Activated CD4-positive, alpha-beta T cell treated with anti-CD3 and anti-CD28 coated beads for 36 hours (primary cell): ENCODE results near the gene TRIM65. TPM values are rescaled to one million over a fixed set of nuclear protein-coding genes. Genes with fewer than 3 reads are reported as not detected.
"Not testable (repeated sequence)": the region's sequence is repeated elsewhere in the genome, so short reads cannot be mapped to it uniquely, and the experiment has no call there.

Experiments
- ATAC-seq: fragments of 200-7000 bp; cut with Tn5 transposase; one replicate; pipeline ENCODE4 v1.10.0; 2021; ENCODE audit warnings: mild to moderate bottlenecking, moderate library complexity
- CTCF ChIA-PET: fragments of 350-600 bp; sonication (Branson Sonifier 250); formaldehyde crosslinking; loops from one replicate; lab custom pipeline; 2021; ENCODE audit warnings: antibody characterized with exemption; lab: Charles Lee
- POLR2A ChIA-PET: fragments of 350-600 bp; sonication (Branson Sonifier 250); formaldehyde crosslinking; loops from one replicate; lab custom pipeline; 2021; ENCODE audit warnings: antibody characterized with exemption, inconsistent platforms; lab: Charles Lee
- DNase-seq: peaks from one replicate; pipeline ENCODE4 v3.0.0-alpha.2; 2020
- H3K27ac Mint-ChIP-seq: one replicate; pipeline ENCODE4 v1.8.0; 2021; ENCODE audit warnings: mixed read lengths
- H3K27me3 Mint-ChIP-seq: one replicate; pipeline ENCODE4 v1.8.0; 2021; ENCODE audit warnings: mixed read lengths
- H3K36me3 Mint-ChIP-seq: one replicate; pipeline ENCODE4 v1.8.0; 2021; ENCODE audit warnings: low read depth, mixed read lengths
- H3K4me1 Mint-ChIP-seq: one replicate; pipeline ENCODE4 v1.8.0; 2021; ENCODE audit warnings: mixed read lengths
- H3K4me3 Mint-ChIP-seq: one replicate; pipeline ENCODE4 v1.8.0; 2021; ENCODE audit warnings: mild to moderate bottlenecking, moderate library complexity, mixed read lengths
- H3K9me3 Mint-ChIP-seq: one replicate; pipeline ENCODE4 v1.8.0; 2021; ENCODE audit warnings: low read depth, mixed read lengths
- intact Hi-C, 2 experiments: fragments of 100-400 bp; cut with DNase I in 1 of 2; cut with micrococcal nuclease in 1 of 2; formaldehyde crosslinking; loops; one replicate each; pipeline versions ENCODE4 v1.14.2 to v1.15.1; 2022 to 2024; cut with DNase I, micrococcal nuclease
- total RNA-seq, 2 experiments: library from RNA; stranded (reverse); gene quantifications; one replicate each; pipeline ENCODE4 v1.2.3, GENCODE V29; 2021

Gene TRIM65
- total RNA-seq, 2 experiments from 2014 or later = 28.9 to 31.9 TPM

DNA sequence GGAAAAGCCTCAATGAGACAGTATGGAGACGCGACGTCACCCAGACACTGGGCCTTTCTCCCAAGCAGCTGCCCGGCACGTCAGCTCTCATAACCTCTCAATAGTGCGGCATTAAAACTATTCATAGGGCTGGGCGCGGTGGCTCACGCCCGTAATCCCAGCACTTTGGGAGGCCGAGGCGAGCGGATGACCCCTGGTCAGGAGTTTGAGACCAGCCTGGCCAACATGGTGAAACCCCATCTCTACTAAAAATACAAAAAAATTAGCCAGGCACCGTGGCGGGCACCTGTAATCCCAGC lies 45.1 kb downstream of the TRIM65 start:
- H3K9me3 Mint-ChIP-seq, H3K27me3 Mint-ChIP-seq, H3K4me3 Mint-ChIP-seq, DNase-seq, H3K27ac Mint-ChIP-seq, ATAC-seq, POLR2A ChIA-PET: not testable (repeated sequence)
- intact Hi-C loops = loop anchor here in 1 of 2 experiments (10.0 kb wide), 1 partner anchor 587 kb away; the partner anchor contains the start of genes GGA3 and MRPS7
- Mint-ChIP-seq H3K36me3 (peaks cover 13% of the 10 kb centered on the region), H3K4me1 (peaks cover 20% of the 10 kb centered on the region)
- CTCF ChIA-PET = interaction anchor here (1.7 kb wide), 1 partner anchor 10 kb away, joined by 7 read pairs; no protein-coding TSS in a partner anchor

DNA sequence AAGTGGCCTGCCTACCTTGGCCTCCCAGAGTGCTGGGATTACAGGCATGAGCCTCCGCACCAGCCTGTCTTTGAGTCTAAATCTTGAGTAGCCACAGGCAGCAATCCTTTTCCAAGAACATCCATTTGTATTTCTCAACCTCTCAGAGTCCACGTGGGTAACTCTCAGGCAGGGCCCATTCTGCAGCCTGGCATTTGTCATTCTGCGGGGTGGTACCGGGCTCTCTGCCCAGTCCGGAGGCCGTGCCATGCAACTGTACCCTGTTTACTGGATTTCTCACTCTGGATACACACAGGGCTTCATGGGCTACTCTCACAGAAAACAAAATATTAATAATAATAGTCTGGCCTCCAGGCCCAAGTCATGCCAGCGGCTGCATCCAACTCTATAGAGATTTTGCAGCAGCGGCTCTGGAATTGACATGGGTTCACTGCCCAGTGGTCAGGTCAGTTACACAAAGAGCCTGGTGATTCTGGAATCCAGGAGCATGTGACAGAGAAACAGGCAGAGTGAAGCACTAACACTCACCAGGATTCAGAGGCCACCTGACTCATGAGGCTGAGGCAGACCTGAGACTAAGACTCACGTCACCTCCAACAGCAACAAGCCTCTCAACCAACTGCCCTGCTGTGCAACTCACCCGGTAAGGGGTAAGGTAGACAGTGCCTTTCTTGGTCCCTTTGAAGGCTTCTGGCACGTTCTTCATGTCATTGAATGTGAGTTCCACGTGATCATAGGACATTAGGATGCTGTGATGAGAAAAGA lies 45.6 kb downstream of the TRIM65 start:
- intact Hi-C loops = loop anchor here in 1 of 2 experiments (10.0 kb wide), 1 partner anchor 586 kb away; the partner anchor contains the start of genes GGA3 and MRPS7
- ChIA-PET CTCF (interaction anchor here (0.6 to 4.5 kb wide), 4 partner anchors 9 to 28 kb away, joined by 3 to 42 read pairs (median 6); partner anchors contain the start of gene TRIM47), POLR2A (no interaction called here)
- peak overlapping the region; percentile 17 for H3K27ac Mint-ChIP-seq
- peaks cover 15% of the 10 kb centered on the region for H3K4me1 Mint-ChIP-seq
- H3K9me3 Mint-ChIP-seq = no peaks in the 10 kb centered on the region
- H3K27me3 Mint-ChIP-seq = no peaks in the 10 kb centered on the region
- H3K36me3 Mint-ChIP-seq = peaks cover 17% of the 10 kb centered on the region
- no peak for ATAC-seq
- no peak overlapping the region for H3K4me3 Mint-ChIP-seq
- no peak for DNase-seq

DNA sequence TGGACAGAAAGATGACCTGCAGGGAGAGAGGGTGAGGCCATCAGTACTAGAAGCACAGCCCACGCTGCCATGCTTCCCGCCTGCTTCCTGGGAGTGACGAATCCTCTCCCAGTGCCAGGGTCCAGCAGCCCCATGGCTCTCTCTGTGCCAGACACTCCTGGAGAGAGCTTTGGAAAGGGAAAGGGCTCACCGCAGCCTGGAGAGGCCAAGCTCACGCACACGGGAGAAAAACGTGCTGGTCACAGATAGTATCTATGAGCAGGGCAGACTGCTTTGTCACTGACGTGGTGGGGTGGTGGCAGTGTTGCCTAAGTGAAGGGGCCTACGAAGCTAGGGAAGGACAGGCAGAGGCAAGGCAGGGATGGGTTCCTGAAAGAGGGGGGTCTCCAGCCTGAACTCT lies 47.0 kb downstream of the TRIM65 start:
- no peak overlapping the region for H3K4me3 Mint-ChIP-seq
- H3K27ac Mint-ChIP-seq = no peak overlapping the region
- DNase-seq (no peak), ATAC-seq (no peak)
- no peaks in the 10 kb centered on the region for H3K27me3 Mint-ChIP-seq
- no peaks in the 10 kb centered on the region for H3K9me3 Mint-ChIP-seq
- ChIA-PET POLR2A (no interaction called here), CTCF (interaction anchor here (0.5 to 4.5 kb wide), 9 partner anchors 10 to 233 kb away, joined by 3 to 42 read pairs (median 4); partner anchors contain the start of genes FBF1 and TRIM47)
- intact Hi-C loops = loop anchor here in 1 of 2 experiments (10.0 kb wide), 1 partner anchor 585 kb away; the partner anchor contains the start of genes GGA3 and MRPS7
- H3K4me1 Mint-ChIP-seq = peaks cover 24% of the 10 kb centered on the region
- peaks cover 22% of the 10 kb centered on the region for H3K36me3 Mint-ChIP-seq

DNA sequence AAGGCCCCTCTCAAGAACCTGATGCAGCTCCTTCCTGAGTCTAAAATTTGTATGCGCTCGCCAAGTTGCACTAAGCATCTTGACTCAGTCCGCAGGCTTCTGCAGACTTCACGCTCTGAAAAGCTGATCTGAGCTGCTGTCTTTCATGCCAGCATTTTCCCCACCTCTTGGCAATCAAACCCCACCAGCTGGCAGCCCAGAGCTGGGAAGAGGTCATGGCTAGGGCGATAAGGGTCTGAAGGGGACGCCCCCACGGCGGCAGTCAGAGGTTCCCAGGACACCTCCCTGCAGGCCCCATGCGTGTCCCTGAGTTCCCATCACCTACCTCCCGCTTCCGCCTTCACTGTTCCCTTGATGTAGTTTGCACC lies 47.5 kb downstream of the TRIM65 start:
- intact Hi-C loops = no loop called here
- Mint-ChIP-seq H3K36me3 (peaks cover 22% of the 10 kb centered on the region), H3K4me3 (no peak overlapping the region), H3K9me3 (no peaks in the 10 kb centered on the region), H3K27ac (no peak overlapping the region), H3K4me1 (peaks cover 19% of the 10 kb centered on the region), H3K27me3 (no peaks in the 10 kb centered on the region)
- CTCF ChIA-PET = interaction anchor here (0.5 to 4.5 kb wide), 9 partner anchors 11 to 232 kb away, joined by 3 to 42 read pairs (median 4); partner anchors contain the start of gene FBF1
- no peak for DNase-seq
- no peak for ATAC-seq
- POLR2A ChIA-PET = no interaction called here

DNA sequence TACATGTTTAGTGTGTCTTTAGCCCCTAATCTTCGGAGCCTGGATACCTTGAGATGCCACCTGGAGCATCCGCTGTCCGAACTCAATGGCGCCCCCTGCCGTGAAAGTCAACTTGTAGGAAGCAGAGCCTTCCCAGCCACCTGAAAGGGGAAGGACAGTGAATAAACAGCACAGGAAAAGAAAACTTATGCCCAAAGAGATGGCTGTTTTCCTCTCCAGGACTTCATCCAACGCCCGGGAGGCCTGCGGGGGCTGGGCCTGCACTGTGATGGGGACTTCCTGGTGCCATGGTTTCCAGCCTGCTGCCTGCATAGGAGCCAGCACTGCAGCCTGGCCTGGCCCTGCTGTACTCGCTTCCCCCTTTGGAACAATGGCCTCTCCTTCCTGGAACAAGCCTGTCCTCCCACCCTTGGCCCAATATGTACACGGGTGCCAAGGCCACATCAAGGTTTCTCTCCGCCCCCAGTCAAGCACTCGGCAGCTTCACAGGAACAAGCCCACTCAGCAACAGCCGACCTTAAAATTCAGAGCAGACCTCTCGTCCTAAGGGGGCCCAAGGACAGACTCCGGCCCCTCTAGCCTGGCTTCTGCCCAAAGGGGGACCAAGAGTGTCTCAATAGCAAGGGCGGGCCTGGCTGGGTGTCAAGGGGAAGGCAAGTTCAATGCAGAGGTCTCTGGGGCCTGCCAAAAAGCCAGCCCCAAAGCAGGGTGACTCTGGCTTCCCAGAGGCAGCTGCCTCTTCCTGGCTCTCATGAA lies 48.0 kb downstream of the TRIM65 start:
- no peak for ATAC-seq
- no peaks in the 10 kb centered on the region for H3K27me3 Mint-ChIP-seq
- H3K36me3 Mint-ChIP-seq = peaks cover 22% of the 10 kb centered on the region
- no peak overlapping the region for H3K4me3 Mint-ChIP-seq
- no peak overlapping the region for H3K27ac Mint-ChIP-seq
- intact Hi-C loops = no loop called here
- ChIA-PET CTCF (interaction anchor here (0.7 to 4.5 kb wide), 16 partner anchors 9 to 101 kb away, joined by 3 to 42 read pairs (median 4); partner anchors contain the start of gene FBF1), POLR2A (interaction anchor here (1.0 to 1.7 kb wide), 2 partner anchors 69 to 75 kb away, joined by 3 to 4 read pairs; no protein-coding TSS in a partner anchor)
- H3K9me3 Mint-ChIP-seq = no peaks in the 10 kb centered on the region
- H3K4me1 Mint-ChIP-seq = peaks cover 16% of the 10 kb centered on the region
- peak; percentile 92 for DNase-seq

DNA sequence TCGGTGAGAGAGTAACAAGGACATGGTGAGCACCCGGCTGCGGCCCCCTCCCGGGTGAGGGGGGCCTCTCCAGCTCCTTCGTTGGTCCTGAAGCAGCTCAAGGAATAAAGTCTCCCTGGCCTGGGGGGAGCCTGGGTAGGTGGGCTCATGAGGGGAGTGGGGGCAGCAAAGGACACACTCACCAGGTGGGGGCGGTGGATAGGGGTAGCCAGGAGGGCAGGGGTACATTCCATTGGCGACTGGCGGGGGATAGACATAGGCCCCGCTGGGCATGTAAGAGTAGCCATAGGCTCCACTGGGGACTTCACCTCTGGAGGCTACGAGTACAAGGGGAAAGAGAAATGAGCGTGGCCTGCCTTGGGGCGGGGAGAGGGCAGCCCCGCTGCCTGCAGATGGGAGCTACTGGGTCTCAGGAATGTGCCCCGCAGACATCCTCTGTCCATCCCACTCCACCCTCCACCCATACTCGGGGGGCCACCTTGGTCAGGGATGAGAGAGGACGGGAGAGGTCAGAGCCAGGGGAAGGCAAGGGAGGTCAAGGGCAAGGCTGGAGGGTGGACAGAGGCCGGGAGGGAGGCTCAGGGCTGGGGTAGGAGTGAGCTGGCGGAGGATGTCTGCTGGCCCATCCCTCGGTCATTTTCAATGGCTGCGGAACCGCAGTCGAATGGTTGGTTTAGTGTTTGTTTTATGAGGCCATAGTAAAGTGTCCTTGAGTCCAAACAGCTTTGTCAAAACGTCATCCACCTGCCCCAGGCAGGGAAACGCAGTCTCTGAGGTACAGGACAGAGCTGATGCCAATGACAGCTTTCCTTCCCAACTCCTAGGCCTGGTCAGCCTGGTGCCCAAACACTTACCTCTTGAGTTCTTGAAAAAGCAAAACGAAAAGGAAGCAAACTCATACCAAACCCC lies 48.9 kb downstream of the TRIM65 start:
- Mint-ChIP-seq H3K9me3 (no peaks in the 10 kb centered on the region), H3K4me3 (no peak overlapping the region), H3K27ac (no peak overlapping the region), H3K27me3 (no peaks in the 10 kb centered on the region), H3K36me3 (peaks cover 22% of the 10 kb centered on the region), H3K4me1 (peaks cover 11% of the 10 kb centered on the region)
- POLR2A ChIA-PET = interaction anchor here (1.0 to 1.7 kb wide), 2 partner anchors 68 to 74 kb away, joined by 3 to 4 read pairs; no protein-coding TSS in a partner anchor
- intact Hi-C loops = no loop called here
- DNase-seq (no peak), ATAC-seq (no peak)
- CTCF ChIA-PET = interaction anchor here (0.6 to 4.5 kb wide), 19 partner anchors 8 to 237 kb away, joined by 3 to 42 read pairs (median 4); partner anchors contain the start of genes FBF1, GALK1 and WBP2

DNA sequence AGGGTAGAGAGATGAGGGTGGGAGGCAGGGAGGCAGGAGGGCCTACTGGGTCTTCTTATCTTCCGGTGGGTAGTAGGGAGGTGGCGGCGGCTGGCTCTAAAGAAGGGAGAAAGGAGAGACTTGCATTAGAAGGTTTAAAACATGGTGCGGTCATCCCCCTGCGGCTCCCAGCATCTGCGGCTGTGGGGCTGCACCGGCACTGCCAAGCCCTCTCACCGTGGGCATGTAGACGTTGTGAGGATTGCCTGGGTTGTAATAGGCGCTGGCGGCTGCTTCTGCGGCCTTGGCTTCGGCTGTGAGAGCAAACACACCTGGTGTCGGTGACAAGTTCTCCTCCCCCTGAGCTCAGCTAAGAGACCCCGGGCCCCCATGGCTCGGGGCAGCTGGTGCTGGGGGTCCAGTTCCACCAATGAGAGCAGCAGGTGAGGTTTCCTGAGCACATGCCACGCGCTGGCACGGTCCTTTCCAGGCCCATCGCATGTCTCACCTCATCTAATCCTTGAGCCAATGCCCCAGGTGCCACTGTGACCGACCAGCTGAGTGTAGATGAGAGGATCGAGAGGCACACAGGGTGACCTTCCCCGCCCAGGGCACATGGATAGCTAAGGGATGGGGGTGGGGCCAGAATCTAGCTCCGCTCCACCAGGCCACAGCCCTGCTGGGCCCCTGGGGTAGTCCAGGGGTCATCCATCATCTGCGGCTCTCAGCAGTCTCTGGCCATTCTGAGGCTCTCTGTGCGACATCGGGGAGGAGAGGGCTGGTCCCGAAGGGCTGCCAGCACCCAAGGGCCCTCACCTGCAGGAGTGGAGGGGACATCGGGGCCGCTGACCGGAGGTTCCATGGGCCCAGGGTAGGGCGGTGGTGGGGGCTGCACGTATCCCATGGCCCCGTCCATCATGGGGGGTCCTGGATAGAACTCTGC lies 49.8 kb downstream of the TRIM65 start:
- H3K27ac Mint-ChIP-seq = no peak overlapping the region
- ChIA-PET CTCF (interaction anchor here (0.5 to 4.5 kb wide), 20 partner anchors 9 to 425 kb away, joined by 3 to 42 read pairs (median 4); partner anchors contain the start of genes GALK1 and WBP2), POLR2A (interaction anchor here (1.1 to 4.4 kb wide), 4 partner anchors 8 to 73 kb away, joined by 3 to 17 read pairs (median 4); partner anchors contain the start of gene WBP2)
- ATAC-seq (no peak), DNase-seq (no peak)
- no peaks in the 10 kb centered on the region for H3K27me3 Mint-ChIP-seq
- H3K4me3 Mint-ChIP-seq = no peak overlapping the region
- intact Hi-C loops = no loop called here
- peaks cover 12% of the 10 kb centered on the region for H3K4me1 Mint-ChIP-seq
- H3K9me3 Mint-ChIP-seq = no peaks in the 10 kb centered on the region
- peaks cover 27% of the 10 kb centered on the region for H3K36me3 Mint-ChIP-seq

DNA sequence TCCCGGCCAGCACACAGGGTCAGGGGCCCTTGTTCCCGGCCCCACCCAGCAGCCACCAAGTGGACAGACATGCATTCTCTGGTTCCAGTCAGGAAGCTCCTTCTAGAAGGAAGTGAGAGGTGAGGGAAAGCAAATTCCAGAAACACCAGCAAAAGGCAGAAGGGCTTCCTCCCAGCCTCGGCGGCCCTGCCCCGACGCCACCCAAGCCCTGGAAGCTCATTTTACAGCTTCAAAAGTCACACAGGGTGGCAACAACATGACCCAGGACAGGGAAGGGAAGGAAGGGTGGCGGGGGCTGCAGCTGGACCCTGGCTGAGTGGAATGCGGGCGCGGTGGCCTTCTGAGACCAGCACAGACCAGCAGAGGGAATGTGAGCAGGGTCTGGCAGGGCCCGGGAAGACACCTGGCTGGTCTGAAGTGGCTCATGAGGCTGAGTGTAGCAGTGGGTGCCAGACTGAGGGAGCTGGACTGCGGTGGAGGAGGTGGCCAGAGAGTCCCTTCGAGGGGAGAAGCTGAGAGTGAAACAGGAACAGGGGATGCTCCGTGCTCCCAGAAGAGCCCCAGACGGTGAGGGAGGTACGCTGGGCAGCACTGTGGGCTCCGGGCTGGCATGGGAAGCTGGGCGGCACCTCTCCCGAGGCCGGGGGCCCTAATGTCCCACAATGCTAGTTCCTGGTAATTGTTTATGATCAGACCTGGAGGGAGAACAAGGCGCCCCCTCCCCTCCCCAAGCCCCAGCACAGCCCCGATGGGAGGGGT lies 50.6 kb downstream of the TRIM65 start:
- Mint-ChIP-seq H3K4me3 (no peak overlapping the region), H3K27ac (no peak overlapping the region), H3K36me3 (peaks cover 27% of the 10 kb centered on the region), H3K9me3 (no peaks in the 10 kb centered on the region), H3K27me3 (no peaks in the 10 kb centered on the region), H3K4me1 (peaks cover 12% of the 10 kb centered on the region)
- ChIA-PET CTCF (interaction anchor here (0.5 to 3.5 kb wide), 20 partner anchors 8 to 1276 kb away, joined by 3 to 21 read pairs (median 4); partner anchors contain the start of genes GALK1 and WBP2), POLR2A (interaction anchor here (0.6 to 4.4 kb wide), 4 partner anchors 9 to 135 kb away, joined by 3 to 17 read pairs (median 4); partner anchors contain the start of gene WBP2)
- ATAC-seq (no peak), DNase-seq (no peak)
- intact Hi-C loops = no loop called here

DNA sequence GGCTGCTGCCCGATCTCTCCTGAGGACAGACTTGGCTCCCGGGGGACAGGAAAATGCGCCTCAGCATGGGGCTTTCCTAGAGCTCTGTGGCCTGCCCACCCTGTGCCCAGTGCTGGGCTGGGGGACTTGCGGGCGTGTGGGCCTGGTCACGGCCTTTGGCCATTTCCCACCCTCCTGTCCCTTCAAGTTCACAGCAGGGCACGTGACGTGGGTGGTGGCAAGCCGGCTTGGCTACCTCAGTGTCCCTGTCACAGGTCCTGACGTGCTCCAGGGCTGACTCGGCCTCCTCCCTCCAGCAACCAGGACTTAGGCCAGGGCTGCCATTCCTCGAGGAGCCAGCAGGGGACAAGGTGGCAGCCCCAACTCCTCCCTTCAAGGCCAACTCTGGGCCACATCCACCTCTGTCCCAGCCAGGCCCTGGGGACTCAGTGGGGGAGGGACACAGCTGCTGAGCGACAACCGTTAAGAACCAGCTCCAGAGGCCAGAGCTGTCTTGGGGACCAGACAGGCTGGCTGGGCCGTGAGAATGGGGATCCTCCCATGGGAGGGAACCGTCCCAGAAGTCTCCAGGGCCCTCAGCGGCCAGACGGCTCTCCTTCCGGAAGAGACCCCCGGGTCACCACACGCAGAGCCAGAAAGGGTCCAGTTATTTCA lies 51.6 kb downstream of the TRIM65 start:
- ChIA-PET POLR2A (interaction anchor here (4.4 kb wide), 1 partner anchor 65 kb away, joined by 17 read pairs; a partner anchor contains a TSS), CTCF (interaction anchor here (0.5 to 3.5 kb wide), 18 partner anchors 9 to 1277 kb away, joined by 3 to 21 read pairs (median 5); partner anchors contain the start of genes GALK1 and WBP2)
- DNase-seq = peak; percentile 85
- peaks cover 24% of the 10 kb centered on the region for H3K36me3 Mint-ChIP-seq
- intact Hi-C loops = no loop called here
- no peaks in the 10 kb centered on the region for H3K27me3 Mint-ChIP-seq
- H3K27ac Mint-ChIP-seq = peak overlapping the region; percentile 60
- H3K9me3 Mint-ChIP-seq = no peaks in the 10 kb centered on the region
- peaks cover 14% of the 10 kb centered on the region for H3K4me1 Mint-ChIP-seq
- ATAC-seq = peak; percentile 71
- H3K4me3 Mint-ChIP-seq = peak overlapping the region; percentile 55
